Loucy (cell line): ENCODE data around the gene ZCCHC14.

Experiments
- H2AFZ ChIP-seq: fragments of 200-600 bp; sonication (generic); 2 replicates; pipeline ENCODE4 v1.6.0; 2016; ENCODE audit warnings: antibody characterized with exemption, mild to moderate bottlenecking, low read length, moderate library complexity
- H3F3A ChIP-seq: fragments of 200-600 bp; 2 replicates; pipeline ENCODE4 v1.6.0; 2016; ENCODE audit warnings: antibody characterized with exemption, low read depth, mild to moderate bottlenecking
- H3K27me3 ChIP-seq: fragments of 200-600 bp; sonication (generic); 2 replicates; pipeline ENCODE4 v1.6.1; 2014; ENCODE audit warnings: low read length, mild to moderate bottlenecking; ENCODE audit not compliant: insufficient read depth, poor library complexity, severe bottlenecking
- H3K36me3 ChIP-seq: fragments of 200-600 bp; sonication (generic); 2 replicates; pipeline ENCODE4 v1.6.1; 2016; ENCODE audit warnings: low read length; ENCODE audit not compliant: insufficient read depth
- H3K4me1 ChIP-seq: fragments of 200-600 bp; sonication (generic); 2 replicates; pipeline ENCODE4 v1.5.1; 2014; ENCODE audit warnings: low read length, mild to moderate bottlenecking; ENCODE audit not compliant: insufficient read depth, poor library complexity, severe bottlenecking
- H3K4me2 ChIP-seq: fragments of 200-600 bp; sonication (generic); 2 replicates; pipeline ENCODE4 v1.6.0; 2014; ENCODE audit warnings: antibody characterized with exemption, low read length, low read depth, mild to moderate bottlenecking; ENCODE audit not compliant: poor library complexity, severe bottlenecking
- H3K4me3 ChIP-seq: fragments of 200-600 bp; sonication (generic); 2 replicates; pipeline ENCODE4 v1.5.1; 2014; ENCODE audit warnings: low read length, mild to moderate bottlenecking, mixed read lengths; ENCODE audit not compliant: poor library complexity, severe bottlenecking
- H3K79me2 ChIP-seq: fragments of 200-600 bp; sonication (generic); 2 replicates; pipeline ENCODE4 v1.6.1; 2014; ENCODE audit warnings: low read length; ENCODE audit not compliant: insufficient read depth
- H3K9ac ChIP-seq: fragments of 200-600 bp; sonication (generic); 2 replicates; pipeline ENCODE4 v1.6.0; 2014; ENCODE audit warnings: mild to moderate bottlenecking, low read depth, low read length, moderate library complexity; ENCODE audit not compliant: poor library complexity, severe bottlenecking
- H3K9me2 ChIP-seq: fragments of 200-600 bp; sonication (generic); replicated peaks from 2 replicates; pipeline ENCODE4 v1.6.1; 2016; ENCODE audit warnings: low read depth, low read length, mixed read lengths
- H3K9me3 ChIP-seq: fragments of 200-600 bp; sonication (generic); 2 replicates; pipeline ENCODE4 v1.6.1; 2014; ENCODE audit warnings: mild to moderate bottlenecking, antibody characterized with exemption, low read length, low read depth; ENCODE audit not compliant: insufficient read depth
- H4K20me1 ChIP-seq: fragments of 200-600 bp; sonication (generic); 2 replicates; pipeline ENCODE4 v1.6.0; 2014; ENCODE audit warnings: antibody characterized with exemption, low read length, mild to moderate bottlenecking; ENCODE audit not compliant: insufficient read depth, poor library complexity, severe bottlenecking
- EZH2phosphoT487 ChIP-seq: fragments of 200-600 bp; IDR thresholded peaks from 2 replicates; pipeline ENCODE4 v1.6.1; 2018; ENCODE audit warnings: antibody characterized with exemption, mild to moderate bottlenecking, moderate library complexity, borderline replicate concordance
- TF ChIP-seq, protein P1 (sequence below): fragments of 200-600 bp; sonication (generic); conservative IDR thresholded peaks from 2 replicates; pipeline ENCODE4 v1.5.1; 2014; ENCODE audit warnings: mild to moderate bottlenecking, antibody characterized with exemption, low read length

Gene ZCCHC14

DNA sequence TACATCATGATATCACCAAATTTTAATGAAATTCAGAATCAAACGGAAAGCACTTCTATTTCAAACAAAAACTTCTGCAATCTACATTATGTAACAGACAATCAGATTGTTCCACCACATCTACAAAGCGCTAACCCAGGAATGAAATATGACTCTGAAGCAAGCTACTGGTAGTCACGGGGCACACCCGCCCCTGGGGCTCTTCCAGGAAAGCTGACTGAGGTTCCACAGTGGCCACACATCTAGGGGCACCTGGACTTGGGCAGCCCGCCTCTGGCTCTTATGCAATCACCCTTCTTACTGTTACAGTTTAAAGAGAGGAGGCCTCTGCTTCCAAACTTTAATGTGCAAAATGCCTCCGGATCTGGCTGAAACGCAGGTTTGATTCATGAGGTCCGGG is 27.5 kb downstream of the ZCCHC14 start:
- peak overlapping the region; percentile 45 for H3K4me2 ChIP-seq
- no peaks in the 10 kb centered on the region for H3K9me2 ChIP-seq
- H3K9me3 ChIP-seq, result no peaks in the 10 kb centered on the region
- no peak overlapping the region for H3K4me3 ChIP-seq
- H2AFZ ChIP-seq, result no peak overlapping the region
- H3K4me1 ChIP-seq, result peaks cover 9% of the 10 kb centered on the region
- no peak for TF ChIP-seq EZH2phosphoT487
- TF ChIP-seq, protein P1, sequence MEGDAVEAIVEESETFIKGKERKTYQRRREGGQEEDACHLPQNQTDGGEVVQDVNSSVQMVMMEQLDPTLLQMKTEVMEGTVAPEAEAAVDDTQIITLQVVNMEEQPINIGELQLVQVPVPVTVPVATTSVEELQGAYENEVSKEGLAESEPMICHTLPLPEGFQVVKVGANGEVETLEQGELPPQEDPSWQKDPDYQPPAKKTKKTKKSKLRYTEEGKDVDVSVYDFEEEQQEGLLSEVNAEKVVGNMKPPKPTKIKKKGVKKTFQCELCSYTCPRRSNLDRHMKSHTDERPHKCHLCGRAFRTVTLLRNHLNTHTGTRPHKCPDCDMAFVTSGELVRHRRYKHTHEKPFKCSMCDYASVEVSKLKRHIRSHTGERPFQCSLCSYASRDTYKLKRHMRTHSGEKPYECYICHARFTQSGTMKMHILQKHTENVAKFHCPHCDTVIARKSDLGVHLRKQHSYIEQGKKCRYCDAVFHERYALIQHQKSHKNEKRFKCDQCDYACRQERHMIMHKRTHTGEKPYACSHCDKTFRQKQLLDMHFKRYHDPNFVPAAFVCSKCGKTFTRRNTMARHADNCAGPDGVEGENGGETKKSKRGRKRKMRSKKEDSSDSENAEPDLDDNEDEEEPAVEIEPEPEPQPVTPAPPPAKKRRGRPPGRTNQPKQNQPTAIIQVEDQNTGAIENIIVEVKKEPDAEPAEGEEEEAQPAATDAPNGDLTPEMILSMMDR, result no peak
- no peaks in the 10 kb centered on the region for H4K20me1 ChIP-seq
- no peaks in the 10 kb centered on the region for H3K36me3 ChIP-seq
- H3F3A ChIP-seq, result no peaks in the 10 kb centered on the region
- no peaks in the 10 kb centered on the region for H3K79me2 ChIP-seq
- no peak overlapping the region for H3K9ac ChIP-seq
- no peaks in the 10 kb centered on the region for H3K27me3 ChIP-seq

DNA sequence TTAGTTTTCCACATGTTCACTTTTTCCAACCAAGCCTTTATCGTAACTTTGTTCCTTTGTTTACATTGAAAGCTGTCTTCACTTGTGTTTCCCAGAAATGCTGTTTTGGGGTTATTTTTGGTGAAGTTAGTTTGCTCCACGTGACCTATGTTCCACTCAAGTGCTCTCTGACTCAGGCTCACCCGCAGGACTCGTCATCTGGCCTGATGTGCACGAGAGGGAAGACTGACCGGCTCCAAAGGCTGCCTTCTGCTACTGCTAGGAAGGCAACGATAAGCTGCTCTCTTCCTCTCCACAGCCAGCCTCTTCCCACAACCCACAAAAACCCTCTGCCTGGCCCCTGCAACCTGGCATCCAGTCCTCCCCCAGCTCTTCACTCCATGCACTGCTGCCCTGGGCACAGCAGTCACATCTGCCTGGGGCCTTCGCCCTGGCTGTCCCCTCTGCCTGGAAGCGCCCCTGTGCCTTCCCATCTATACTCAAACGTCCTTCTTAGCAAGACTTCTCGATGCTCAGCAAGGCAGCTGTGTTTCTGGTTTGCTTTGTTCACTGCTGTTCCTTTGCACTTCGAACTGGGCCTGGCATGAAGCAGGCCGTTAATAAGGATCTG is 28.0 kb downstream of the ZCCHC14 start:
- Histone ChIP-seq H3K36me3 (no peaks in the 10 kb centered on the region), H2AFZ (peak overlapping the region; percentile 4; the same call in 1 of the 2 replicates), H3K4me1 (peaks cover 9% of the 10 kb centered on the region), H3K9me2 (no peaks in the 10 kb centered on the region), H3K4me2 (peak overlapping the region; percentile 45), H3K9me3 (no peaks in the 10 kb centered on the region), H3K4me3 (peak overlapping the region; percentile 17), H3K79me2 (no peaks in the 10 kb centered on the region), H3K9ac (no peak overlapping the region), H3K27me3 (no peaks in the 10 kb centered on the region), H4K20me1 (no peaks in the 10 kb centered on the region), H3F3A (no peaks in the 10 kb centered on the region)
- TF ChIP-seq, protein P1, result no peak
- TF ChIP-seq EZH2phosphoT487, result no peak

DNA sequence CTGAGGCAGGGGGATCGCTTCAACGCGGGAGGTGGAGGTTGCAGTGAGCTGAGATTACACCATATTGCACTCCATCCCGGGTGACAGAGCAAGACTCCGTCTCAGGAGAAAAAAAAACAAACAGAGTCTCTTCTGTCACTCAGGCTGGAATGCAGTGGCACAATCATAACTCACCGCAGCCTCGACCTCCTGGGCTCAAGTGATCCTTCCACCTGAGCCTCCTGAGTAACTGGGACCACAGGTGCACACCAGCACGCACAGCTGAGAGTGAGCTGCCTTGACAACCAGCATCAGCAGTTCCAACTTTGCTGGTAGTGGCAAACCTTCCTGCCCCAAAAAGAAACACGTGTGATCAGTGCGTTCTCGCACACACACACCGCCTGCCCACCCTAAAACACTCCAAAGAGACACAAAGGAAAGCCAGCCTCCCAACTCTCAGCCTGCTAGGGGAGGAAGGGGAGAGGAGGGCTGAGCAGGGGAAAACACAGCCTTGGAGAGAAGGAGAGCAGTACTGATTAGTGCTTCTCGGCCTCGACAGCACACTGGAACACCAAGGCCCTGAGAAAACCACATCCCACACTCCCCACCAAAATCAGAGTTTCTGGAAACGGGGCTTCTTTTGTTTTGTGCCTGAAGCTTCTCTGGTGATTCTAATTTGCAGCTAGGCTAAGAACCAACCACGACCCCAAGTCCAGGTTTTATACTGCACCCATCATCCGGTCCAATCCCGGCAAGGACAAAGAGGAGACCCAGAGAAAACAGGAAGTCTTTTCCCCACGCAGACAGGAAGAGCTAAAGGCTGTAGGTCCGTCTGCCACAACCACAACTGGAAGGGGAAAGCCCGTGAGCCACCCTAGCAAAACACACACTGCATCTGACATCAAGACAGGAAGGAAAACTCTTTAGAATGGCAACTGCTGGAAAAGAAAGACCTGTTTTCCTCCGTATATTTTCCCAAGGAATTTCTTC is 28.8 kb downstream of the ZCCHC14 start:
- Histone ChIP-seq H2AFZ (peak overlapping the region; percentile 4; the same call in 1 of the 2 replicates), H3K27me3 (no peaks in the 10 kb centered on the region), H3K4me3 (peak overlapping the region; percentile 17), H3F3A (no peaks in the 10 kb centered on the region), H3K4me1 (peaks cover 9% of the 10 kb centered on the region), H4K20me1 (no peaks in the 10 kb centered on the region), H3K9me2 (no peaks in the 10 kb centered on the region), H3K9ac (no peak overlapping the region), H3K4me2 (peak overlapping the region; percentile 45), H3K79me2 (no peaks in the 10 kb centered on the region), H3K9me3 (no peaks in the 10 kb centered on the region), H3K36me3 (no peaks in the 10 kb centered on the region)
- TF ChIP-seq, protein P1, result no peak
- TF ChIP-seq EZH2phosphoT487, result no peak
